ENCODE measurements around the gene GMDS. TPM values are rescaled to one million over a fixed set of nuclear protein-coding genes. Genes with fewer than 3 reads are reported as not detected.

The GMDS gene
- polyA plus RNA-seq, 1 of the 3 experiments (the other 2 are of a cell fraction), result 12.3 TPM

GRCh38 chr6:1802491-1803395 is 442.7 kb downstream of the GMDS start (continued):
- TF ChIP-seq ZBTB33 (IDR thresholded peaks at IDR 0.05; ENCODE audit: borderline replicate concordance, low read depth), result no peak
- TF ChIP-seq RFX5 (IDR thresholded peaks at IDR 0.05; ENCODE audit: low read length), result peak; percentile 52; the same call in 1 of the 2 replicates
- TF ChIP-seq MEF2A (IDR thresholded peaks at IDR 0.05; ENCODE audit: borderline replicate concordance, low read depth), result no peak
- TF ChIP-seq YY1 (IDR thresholded peaks at IDR 0.05; ENCODE audit: low read depth), result 0 out of 2 replicates have a peak, but pooled peaks have one; percentile 29

- Histone ChIP-seq H3K9me3 (no peaks in the 10 kb centered on the region), H3K4me2 (no peak overlapping the region), H3K4me1 (ENCODE audit: control insufficient read depth in 1 of 2, insufficient read depth in 2 of 2, low read depth in 1 of 2, low read length in 1 of 2) (peaks cover 18 to 40% of the 10 kb centered on the region in 2 experiments), H3F3A (replicated peaks; ENCODE audit: insufficient read depth) (peaks cover 10% of the 10 kb centered on the region), H3K9me2 (no peaks in the 10 kb centered on the region), H2AFZ (ENCODE audit: low read depth) (no peak overlapping the region), H3K27ac (ENCODE audit: low read depth in 2 of 2, low read length in 1 of 2) (peak overlapping the region in 1 of 2 experiments; percentile 99; a peak in 2 of 4 replicates), H3K36me3 (replicated peaks in 1 of 2; ENCODE audit: control insufficient read depth in 1 of 2, insufficient read depth in 2 of 2, low read length in 1 of 2) (no peaks in the 10 kb centered on the region), H3K9ac (no peak overlapping the region), H3K4me3 (ENCODE audit: low read depth in 2 of 2, low read length in 1 of 2) (no peak overlapping the region), H3K27me3 (ENCODE audit: insufficient read depth) (no peaks in the 10 kb centered on the region), H4K20me1 (ENCODE audit: insufficient read depth) (no peaks in the 10 kb centered on the region), H3K79me2 (ENCODE audit: insufficient read depth) (no peaks in the 10 kb centered on the region)
- DNase-seq, result no peak
- ChIA-PET CTCF (interaction anchor here (0.6 to 2.4 kb wide), 5 partner anchors 9 to 303 kb away, joined by 3 to 11 read pairs (median 6); no protein-coding TSS in a partner anchor), POLR2A (no interaction called here)
- no peak for TF ChIP-seq TAF1 (IDR thresholded peaks at IDR 0.05; ENCODE audit: borderline replicate concordance, low read depth, low read length)
- TF ChIP-seq FOXM1 (IDR thresholded peaks at IDR 0.05; ENCODE audit: low read depth), result no peak
- TF ChIP-seq SMC3 (IDR thresholded peaks at IDR 0.05; ENCODE audit: low read depth, low read length), result no peak
- no peak for TF ChIP-seq SIN3A (IDR thresholded peaks at IDR 0.05; ENCODE audit: borderline replicate concordance, low read depth, low read length)
- TF ChIP-seq POLR2AphosphoS5 (IDR thresholded peaks at IDR 0.05; ENCODE audit: low read depth, low read length), result no peak
- no peak for TF ChIP-seq USF1 (IDR thresholded peaks at IDR 0.05; ENCODE audit: borderline replicate concordance, low read depth)
- no peak for TF ChIP-seq NFIC (IDR thresholded peaks at IDR 0.05; ENCODE audit: borderline replicate concordance)
- no peak for TF ChIP-seq YY1 (IDR thresholded peaks at IDR 0.05; ENCODE audit: low read depth)
- TF ChIP-seq CHD2 (IDR thresholded peaks at IDR 0.05; ENCODE audit: low read length, partially characterized antibody), result no peak
- no peak for TF ChIP-seq FOSL2 (IDR thresholded peaks at IDR 0.05; ENCODE audit: borderline replicate concordance, low read depth)
- no peak for TF ChIP-seq IRF3 (IDR thresholded peaks at IDR 0.05; ENCODE audit: low read depth, low read length)
- no peak for TF ChIP-seq ELF1 (IDR thresholded peaks at IDR 0.05)
- no peak for TF ChIP-seq REST (IDR thresholded peaks at IDR 0.05; ENCODE audit: low read depth, low read length)
- TF ChIP-seq NRF1 (IDR thresholded peaks at IDR 0.05; ENCODE audit: low read depth, low read length), result no peak
- TF ChIP-seq MXI1 (IDR thresholded peaks at IDR 0.05; ENCODE audit: low read depth, low read length), result no peak
- no peak for TF ChIP-seq CTCF (IDR thresholded peaks at IDR 0.05)
- no peak for TF ChIP-seq TCF12 (IDR thresholded peaks at IDR 0.05)
- 94% methylated on average over 4 of the region's 7 CpGs for WGBS (ENCODE audit: low lambda C conversion rate)
Measured at GRCh38 chr6:1801401-1801800, 444.0 kb downstream of the GMDS start.

Data from SK-N-SH (cell line).